HG03196 (cell line): Measurements from ENCODE around the gene PPP5C.
"Not testable (repeated sequence)": the region's sequence is repeated elsewhere in the genome, so short reads cannot be mapped to it uniquely, and the experiment has no call there.

Experiments
- ATAC-seq: cut with Tn5 transposase; IDR thresholded peaks from one replicate; pipeline ENCODE4 v1.9.1; 2021; ENCODE audit not compliant: unreplicated experiment

The PPP5C gene

GRCh38 chr19:46364359-46364758 is 17.5 kb downstream of the PPP5C start:
- ATAC-seq: no peak

- no peak for ATAC-seq
These were observed 18.7 kb downstream of the PPP5C start for GRCh38 chr19:46365561-46365960.

GRCh38 chr19:46366620-46367292 is 19.9 kb downstream of the PPP5C start:
- no peak for ATAC-seq

GRCh38 chr19:46367426-46367825 is 20.5 kb downstream of the PPP5C start:
- ATAC-seq: no peak

- ATAC-seq: no peak
These were observed 21.2 kb downstream of the PPP5C start for GRCh38 chr19:46368116-46368515.

- ATAC-seq: no peak
These were observed 22.9 kb downstream of the PPP5C start for GRCh38 chr19:46369817-46370216.

GRCh38 chr19:46371371-46371901 is 24.5 kb downstream of the PPP5C start:
- ATAC-seq: no peak

- no peak for ATAC-seq
These were observed 26.1 kb downstream of the PPP5C start for GRCh38 chr19:46372901-46373490.

- ATAC-seq: no peak
These were observed 26.8 kb downstream of the PPP5C start for GRCh38 chr19:46373491-46374359.

GRCh38 chr19:46374536-46375475 is 27.9 kb downstream of the PPP5C start:
- no peak for ATAC-seq

- ATAC-seq: not testable (repeated sequence)
These were observed 28.7 kb downstream of the PPP5C start for GRCh38 chr19:46375476-46376067.

- no peak for ATAC-seq
These were observed 29.6 kb downstream of the PPP5C start for GRCh38 chr19:46376241-46377153.

- no peak for ATAC-seq
These were observed 31.4 kb downstream of the PPP5C start for GRCh38 chr19:46378268-46378667.

GRCh38 chr19:46380690-46381089 is 33.8 kb downstream of the PPP5C start:
- no peak for ATAC-seq

- no peak for ATAC-seq
These were observed 34.5 kb downstream of the PPP5C start for GRCh38 chr19:46381346-46381745.

- no peak for ATAC-seq
These were observed 35.0 kb downstream of the PPP5C start for GRCh38 chr19:46381756-46382345.

GRCh38 chr19:46383171-46383815 is 36.4 kb downstream of the PPP5C start:
- ATAC-seq: no peak

- ATAC-seq: no peak
These were observed 37.0 kb downstream of the PPP5C start for GRCh38 chr19:46383846-46384245.
